PC-9 (cell line): ENCODE measurements around the gene NBPF11. TPM values are rescaled to one million over a fixed set of nuclear protein-coding genes. Genes with fewer than 3 reads are reported as not detected.

Experiments used
- total RNA-seq: library from RNA; stranded (reverse); gene quantifications from 2 replicates; pipeline ENCODE4 v1.2.3, GENCODE V29; 2021

Gene NBPF11
- total RNA-seq, 1 experiment from 2014 or later = 15.3 TPM

Other genes with a start within 250 kb of the NBPF11 start
- not detected in 2 replicates for gene GJA8, start 249.5 kb downstream of the NBPF11 start, total RNA-seq
- 13.6 and 15.9 TPM in 2 replicates for gene GPR89B, start 223.9 kb downstream of the NBPF11 start, total RNA-seq